Epithelial cell of proximal tubule (primary cell): ENCODE measurements around the gene ANKRD11. TPM values are rescaled to one million over a fixed set of nuclear protein-coding genes. Genes with fewer than 3 reads are reported as not detected.
"Not testable (repeated sequence)": the region's sequence is repeated elsewhere in the genome, so short reads cannot be mapped to it uniquely, and the experiment has no call there.

ENCODE experiments used
- DNase-seq: peaks from one replicate; pipeline ENCODE4 v3.0.0-alpha.2; 2011; ENCODE audit warnings: low read depth
- H3K4me3 ChIP-seq: 2 replicates; pipeline ENCODE4 v1.5.1; 2011; ENCODE audit warnings: low read depth, mild to moderate bottlenecking, low read length
- total RNA-seq: library from RNA; depleted of rRNA; stranded (reverse); fragments of >200 nt; gene quantifications from 2 replicates; pipeline ENCODE4 v1.2.3, GENCODE V29; 2015
- TF ChIP-seq, protein P1 (sequence below): conservative IDR thresholded peaks from 2 replicates; pipeline ENCODE4 v1.5.1; 2012; ENCODE audit warnings: low read depth, mild to moderate bottlenecking, low read length

Gene ANKRD11
- total RNA-seq, 1 donor from 2014 or later = 44.3 TPM

DNA sequence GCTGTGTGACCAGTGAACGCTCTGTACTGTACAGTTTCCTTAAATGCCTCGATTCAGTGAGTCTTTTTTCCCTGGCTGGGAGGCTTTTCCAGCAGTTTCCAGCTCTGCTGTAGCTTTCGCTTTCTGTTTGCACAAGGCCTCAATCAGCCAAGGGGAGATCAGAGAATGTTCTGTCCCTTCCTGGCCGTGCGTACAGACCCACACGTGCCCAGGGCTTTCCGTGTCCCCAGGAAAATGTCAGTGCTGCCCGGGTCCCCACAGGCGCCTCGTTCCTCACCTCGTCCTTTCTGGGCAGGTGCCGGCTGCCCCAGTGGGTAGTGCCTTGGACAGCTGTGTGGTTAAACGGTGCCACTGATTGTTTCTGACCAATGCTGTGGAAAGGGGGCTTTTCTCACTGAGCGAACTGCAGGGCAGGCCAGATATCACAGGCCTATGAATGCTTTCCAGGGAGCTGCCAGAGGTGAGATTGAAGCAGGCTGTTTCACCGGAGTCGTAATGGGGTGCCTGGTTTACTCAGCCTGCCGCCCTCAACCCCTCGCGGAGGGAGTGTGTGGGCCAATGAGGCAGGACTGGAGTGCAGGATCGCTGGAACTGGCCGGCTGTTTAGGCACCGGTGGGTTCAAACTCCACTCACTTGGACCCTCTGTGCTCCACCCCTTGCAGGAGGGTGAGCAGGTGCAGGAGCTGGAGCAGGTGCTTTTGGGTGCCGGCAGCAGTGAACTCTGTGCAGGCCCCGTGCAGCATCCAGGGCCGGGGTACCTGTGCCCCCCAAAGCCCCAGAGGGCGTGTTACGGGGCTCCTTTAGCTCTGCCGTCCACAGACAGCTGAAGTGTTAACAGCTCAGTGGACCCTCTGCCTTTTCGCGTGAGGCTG lies 228.4 kb downstream of the ANKRD11 start:
- peak overlapping the region; percentile 44 for H3K4me3 ChIP-seq
- DNase-seq = no peak
- TF ChIP-seq, protein P1, sequence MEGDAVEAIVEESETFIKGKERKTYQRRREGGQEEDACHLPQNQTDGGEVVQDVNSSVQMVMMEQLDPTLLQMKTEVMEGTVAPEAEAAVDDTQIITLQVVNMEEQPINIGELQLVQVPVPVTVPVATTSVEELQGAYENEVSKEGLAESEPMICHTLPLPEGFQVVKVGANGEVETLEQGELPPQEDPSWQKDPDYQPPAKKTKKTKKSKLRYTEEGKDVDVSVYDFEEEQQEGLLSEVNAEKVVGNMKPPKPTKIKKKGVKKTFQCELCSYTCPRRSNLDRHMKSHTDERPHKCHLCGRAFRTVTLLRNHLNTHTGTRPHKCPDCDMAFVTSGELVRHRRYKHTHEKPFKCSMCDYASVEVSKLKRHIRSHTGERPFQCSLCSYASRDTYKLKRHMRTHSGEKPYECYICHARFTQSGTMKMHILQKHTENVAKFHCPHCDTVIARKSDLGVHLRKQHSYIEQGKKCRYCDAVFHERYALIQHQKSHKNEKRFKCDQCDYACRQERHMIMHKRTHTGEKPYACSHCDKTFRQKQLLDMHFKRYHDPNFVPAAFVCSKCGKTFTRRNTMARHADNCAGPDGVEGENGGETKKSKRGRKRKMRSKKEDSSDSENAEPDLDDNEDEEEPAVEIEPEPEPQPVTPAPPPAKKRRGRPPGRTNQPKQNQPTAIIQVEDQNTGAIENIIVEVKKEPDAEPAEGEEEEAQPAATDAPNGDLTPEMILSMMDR = no peak

DNA sequence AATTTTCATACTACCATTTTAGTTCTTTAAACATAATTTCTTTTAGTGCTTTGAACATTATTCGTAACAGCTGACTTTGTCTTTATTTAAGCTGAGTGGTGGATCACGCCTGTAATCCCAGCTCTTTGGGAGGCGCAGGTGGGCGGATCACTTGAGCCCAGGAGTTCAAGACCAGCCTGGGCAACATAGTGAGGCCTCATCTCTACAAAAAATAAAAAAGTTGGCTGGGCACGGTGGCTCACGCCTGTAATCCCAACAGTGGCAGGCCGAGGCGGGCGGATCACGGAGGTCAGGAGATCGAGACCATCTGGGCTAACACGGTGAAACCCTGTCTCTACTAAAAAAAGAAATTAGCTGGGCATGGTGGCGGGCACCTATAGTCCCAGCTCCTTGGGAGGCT lies 230.5 kb downstream of the ANKRD11 start:
- not testable (repeated sequence) for H3K4me3 ChIP-seq, DNase-seq

DNA sequence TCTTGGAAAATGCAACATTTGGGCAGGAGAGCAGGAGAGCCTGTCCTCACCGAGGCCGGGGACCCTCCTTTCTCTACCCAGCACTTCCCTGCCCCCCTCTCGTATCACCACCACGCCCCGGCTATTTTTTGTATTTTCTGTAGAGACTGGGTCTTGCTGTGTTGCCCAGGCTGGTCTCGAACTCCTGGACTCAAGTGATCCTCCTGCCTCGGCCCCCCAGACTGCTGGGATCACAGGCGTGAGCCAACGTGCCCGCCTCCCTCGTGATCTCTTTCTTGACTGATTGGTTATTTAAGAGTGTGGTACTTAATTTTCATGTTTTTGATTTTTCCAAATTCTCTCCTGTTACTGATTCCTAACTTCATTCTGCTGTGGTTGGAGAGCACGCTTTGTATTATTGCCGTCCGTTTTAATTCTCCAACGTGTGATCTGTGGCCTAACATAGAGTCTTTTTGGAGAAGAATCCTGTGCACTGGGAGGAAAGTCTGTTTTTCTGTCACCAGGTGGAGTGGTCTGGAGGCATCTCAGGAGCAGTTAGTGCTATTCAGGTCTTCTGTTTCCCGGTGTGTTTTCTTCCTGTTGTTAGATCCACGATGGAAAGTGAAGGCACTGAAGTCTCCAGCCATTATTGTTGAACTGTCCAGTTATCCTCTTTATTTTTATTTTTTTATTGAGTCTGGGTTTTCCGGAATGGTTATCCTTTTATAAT lies 232.4 kb downstream of the ANKRD11 start:
- TF ChIP-seq, protein P1 = peak; percentile 21
- H3K4me3 ChIP-seq = peak overlapping the region; percentile 59
- no peak for DNase-seq

DNA sequence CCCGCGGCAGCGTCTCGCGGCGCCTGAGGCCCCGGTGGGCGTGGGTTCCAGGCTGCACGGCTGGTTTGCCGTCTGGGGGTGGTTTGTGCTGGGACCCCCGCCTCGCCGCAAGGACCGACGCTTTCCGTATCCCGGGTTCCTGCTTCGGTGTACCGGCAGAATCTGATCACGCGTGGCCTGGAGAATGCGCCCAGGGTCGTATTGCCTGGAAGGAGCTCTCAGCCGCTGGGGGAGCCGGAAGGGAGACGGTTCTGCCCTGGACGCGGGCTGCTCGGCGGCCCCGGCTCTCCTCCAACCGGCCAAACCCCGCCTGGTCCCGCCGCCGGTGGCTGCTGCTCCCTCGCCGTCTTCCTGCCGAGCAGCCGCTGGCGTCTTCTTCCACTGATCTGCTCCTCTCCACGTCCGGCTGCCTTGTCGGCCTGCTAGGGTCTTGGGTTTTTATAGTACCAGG lies 233.1 kb downstream of the ANKRD11 start:
- TF ChIP-seq, protein P1 = no peak
- H3K4me3 ChIP-seq = peak overlapping the region; percentile 59
- DNase-seq = no peak

DNA sequence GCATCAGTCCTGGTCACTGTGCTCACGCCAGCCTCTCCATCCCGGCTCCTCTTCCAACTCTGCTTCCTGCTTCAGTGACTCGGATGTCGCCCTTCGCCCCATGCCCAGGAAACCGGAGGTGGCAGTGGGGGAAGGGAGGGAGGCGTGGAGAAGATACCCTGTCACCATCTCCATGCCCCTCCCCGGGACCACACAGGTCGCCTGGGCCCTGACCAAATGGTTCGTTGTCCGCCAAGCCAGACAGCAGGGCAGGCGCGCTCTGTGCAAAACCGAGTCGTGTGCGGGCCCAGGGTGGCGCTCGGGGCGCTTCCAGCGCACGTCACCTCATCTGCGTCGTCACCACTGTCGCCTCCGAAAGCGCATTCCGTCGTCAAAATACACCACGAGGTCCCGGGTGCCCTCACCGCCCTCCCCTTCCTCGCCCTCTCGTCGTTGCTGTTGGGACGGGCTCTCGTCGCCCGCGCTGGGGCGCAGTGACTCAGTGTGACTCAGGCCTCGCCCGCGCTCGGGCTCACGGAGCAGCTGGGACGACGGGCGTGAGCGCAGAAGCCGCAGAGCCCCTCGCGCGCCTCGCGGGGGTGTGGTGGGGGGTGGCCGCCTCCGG lies 233.6 kb downstream of the ANKRD11 start:
- TF ChIP-seq, protein P1 = no peak
- H3K4me3 ChIP-seq = peak overlapping the region; percentile 59
- DNase-seq = no peak

DNA sequence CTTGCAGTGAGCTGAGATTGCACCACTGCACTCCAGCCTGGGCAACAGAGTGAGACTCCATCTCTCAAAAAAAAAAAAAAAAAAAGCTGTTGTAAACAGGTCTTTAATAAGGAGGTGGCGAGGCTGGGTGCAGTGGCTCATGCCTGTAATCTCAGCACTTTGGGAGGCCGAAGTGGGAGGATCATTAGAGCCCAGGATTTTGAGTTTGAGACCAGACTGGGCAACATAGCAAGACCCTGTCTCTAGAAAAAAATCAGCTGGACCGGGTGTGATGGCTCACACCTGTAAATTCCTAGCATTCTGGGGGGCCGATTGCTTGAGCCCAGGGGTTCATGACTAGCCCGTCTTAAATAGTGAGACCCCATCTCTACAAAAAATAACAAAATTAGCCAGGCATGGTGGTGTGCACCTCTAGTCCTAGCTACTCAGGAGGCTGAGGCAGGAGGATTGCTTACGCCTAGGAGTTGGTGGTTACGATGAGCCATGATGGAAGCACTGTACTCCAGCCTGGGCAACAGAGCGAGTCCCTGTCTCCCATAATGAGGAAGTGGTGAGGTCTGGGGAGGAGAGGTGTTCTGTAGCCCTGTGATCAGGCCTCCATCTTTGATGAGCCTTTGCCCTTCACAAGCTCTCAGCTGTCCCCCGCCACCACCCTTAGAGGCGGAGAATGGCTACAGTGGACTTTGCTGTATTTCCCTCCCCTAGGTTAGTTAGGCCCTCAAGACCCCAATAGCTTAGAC lies 236.6 kb downstream of the ANKRD11 start:
- no peak overlapping the region for H3K4me3 ChIP-seq
- no peak for DNase-seq
- TF ChIP-seq, protein P1 = no peak
